Testis (tissue), 2 donors: Measurements from ENCODE around the gene ZNF462.

Experiments
- POLR2A ChIP-seq: fragments of 450-650 bp; IDR thresholded peaks from one replicate; pipeline ENCODE4 v1.6.1; 2017; ENCODE audit warnings: antibody characterized with exemption, mild to moderate bottlenecking, moderate library complexity
- TF ChIP-seq, protein P1 (sequence below), 3 experiments: fragments of 450-650 bp in 2 of 3; fragments of 200-600 bp in 1 of 3; sonication (generic) in 1 of 3; IDR thresholded peaks; one replicate each; pipeline ENCODE4 v1.5.1; 2016 to 2019; ENCODE audit warnings: antibody characterized with exemption in 3 of 3, mild to moderate bottlenecking in 2 of 3, moderate library complexity in 1 of 3

- TF ChIP-seq, protein P1, sequence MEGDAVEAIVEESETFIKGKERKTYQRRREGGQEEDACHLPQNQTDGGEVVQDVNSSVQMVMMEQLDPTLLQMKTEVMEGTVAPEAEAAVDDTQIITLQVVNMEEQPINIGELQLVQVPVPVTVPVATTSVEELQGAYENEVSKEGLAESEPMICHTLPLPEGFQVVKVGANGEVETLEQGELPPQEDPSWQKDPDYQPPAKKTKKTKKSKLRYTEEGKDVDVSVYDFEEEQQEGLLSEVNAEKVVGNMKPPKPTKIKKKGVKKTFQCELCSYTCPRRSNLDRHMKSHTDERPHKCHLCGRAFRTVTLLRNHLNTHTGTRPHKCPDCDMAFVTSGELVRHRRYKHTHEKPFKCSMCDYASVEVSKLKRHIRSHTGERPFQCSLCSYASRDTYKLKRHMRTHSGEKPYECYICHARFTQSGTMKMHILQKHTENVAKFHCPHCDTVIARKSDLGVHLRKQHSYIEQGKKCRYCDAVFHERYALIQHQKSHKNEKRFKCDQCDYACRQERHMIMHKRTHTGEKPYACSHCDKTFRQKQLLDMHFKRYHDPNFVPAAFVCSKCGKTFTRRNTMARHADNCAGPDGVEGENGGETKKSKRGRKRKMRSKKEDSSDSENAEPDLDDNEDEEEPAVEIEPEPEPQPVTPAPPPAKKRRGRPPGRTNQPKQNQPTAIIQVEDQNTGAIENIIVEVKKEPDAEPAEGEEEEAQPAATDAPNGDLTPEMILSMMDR (IDR thresholded peaks at IDR 0.05) = no peak
- TF ChIP-seq POLR2A = no peak
Observed at GRCh38 chr9:107018861-107019545, 156.0 kb downstream of the ZNF462 start.
